Fibroblast of lung (primary cell): ENCODE results near the gene CERS1. TPM values are rescaled to one million over a fixed set of nuclear protein-coding genes. Genes with fewer than 3 reads are reported as not detected.

Source experiments
- DNase-seq, 2 donors: peaks; one replicate each; pipeline versions ENCODE4 v3.0.0 to v3.0.0-alpha.2; 2010; ENCODE audit warnings: low read depth in 2 of 2
- H2AFZ ChIP-seq: 2 replicates; pipeline ENCODE4 v1.5.1; 2012; ENCODE audit warnings: low read length, control low read depth, inconsistent platforms
- H3K27ac ChIP-seq: 2 replicates; pipeline ENCODE4 v1.5.1; 2011; ENCODE audit warnings: low read length, control low read depth; ENCODE audit not compliant: insufficient read depth
- H3K27me3 ChIP-seq: 2 replicates; pipeline ENCODE4 v1.5.1; 2011; ENCODE audit warnings: mild to moderate bottlenecking, low read length; ENCODE audit not compliant: control insufficient read depth, insufficient read depth
- H3K36me3 ChIP-seq: 2 replicates; pipeline ENCODE4 v1.5.1; 2011; ENCODE audit warnings: low read length; ENCODE audit not compliant: control insufficient read depth, insufficient read depth
- H3K4me1 ChIP-seq: 2 replicates; pipeline ENCODE4 v1.5.1; 2011; ENCODE audit warnings: low read length; ENCODE audit not compliant: control insufficient read depth, insufficient read depth; ENCODE audit errors: extremely low read depth
- H3K4me2 ChIP-seq: 2 replicates; pipeline ENCODE4 v1.5.1; 2011; ENCODE audit warnings: low read length, control low read depth; ENCODE audit not compliant: insufficient read depth; ENCODE audit errors: extremely low read depth
- H3K4me3 ChIP-seq, 4 experiments: fragments of 200-600 bp in 1 of 4; sonication (generic) in 1 of 4; replicated peaks in 1 of 4; 2 replicates each; pipeline ENCODE4 v1.5.1; 2011 to 2016; ENCODE audit warnings: low read length in 4 of 4, low read depth in 3 of 4, mild to moderate bottlenecking in 3 of 4, control low read depth in 2 of 4, inconsistent platforms in 1 of 4, mixed read lengths in 1 of 4; ENCODE audit not compliant: insufficient read depth in 1 of 4; ENCODE audit errors: control extremely low read depth in 1 of 4
- H3K79me2 ChIP-seq: 2 replicates; pipeline ENCODE4 v1.5.1; 2012; ENCODE audit warnings: mild to moderate bottlenecking, low read length, inconsistent platforms; ENCODE audit not compliant: control insufficient read depth, insufficient read depth
- H3K9ac ChIP-seq: 2 replicates; pipeline ENCODE4 v1.5.1; 2011; ENCODE audit warnings: mild to moderate bottlenecking, low read length, control low read depth; ENCODE audit not compliant: insufficient read depth
- H3K9me3 ChIP-seq: 2 replicates; pipeline ENCODE4 v1.5.1; 2012; ENCODE audit warnings: low read depth, low read length; ENCODE audit not compliant: control insufficient read depth, insufficient read depth
- H4K20me1 ChIP-seq: 2 replicates; pipeline ENCODE4 v1.5.1; 2011; ENCODE audit warnings: low read length; ENCODE audit not compliant: control insufficient read depth, insufficient read depth; ENCODE audit errors: extremely low read depth
- CTCF ChIP-seq, 2 donors: IDR thresholded peaks in 1 of 2; conservative IDR thresholded peaks in 1 of 2; 1 replicate in 1 of 2; 2 replicates in 1 of 2; pipeline ENCODE4 v1.5.1; 2011 to 2012; ENCODE audit warnings: low read length in 2 of 2, control low read depth in 1 of 2, inconsistent platforms in 1 of 2, low read depth in 1 of 2, mild to moderate bottlenecking in 1 of 2
- EZH2 ChIP-seq: IDR thresholded peaks from 2 replicates; pipeline ENCODE4 v1.5.1; 2012; ENCODE audit warnings: low read length, control low read depth, mild to moderate bottlenecking; ENCODE audit errors: missing control alignments
- polyA plus RNA-seq, 2 donors: library from polyadenylated mRNA; depleted of rRNA in 1 of 2; stranded (reverse) in 1 of 2; unstranded in 1 of 2; fragments of >200 nt; gene quantifications; 2 replicates each; pipeline ENCODE4 v1.2.1, GENCODE V29; 2011 to 2012; ENCODE audit warnings: missing spikeins in 1 of 2
- total RNA-seq: library from RNA; depleted of rRNA; stranded (reverse); fragments of >200 nt; gene quantifications from 2 replicates; pipeline ENCODE4 v1.2.1, GENCODE V29; 2014

Gene CERS1
- total and polyA plus RNA-seq, 2 donors (not counting 1 experiment from before 2014, with no cell fraction given): 0.23 to 1.7 TPM

- no peak overlapping the region for H2AFZ ChIP-seq
- no peak for DNase-seq
- TF ChIP-seq EZH2 (no peak), CTCF (conservative IDR thresholded peaks at IDR 0.05 in 1 of 2, IDR thresholded peaks at IDR 0.05 in 1 of 2; ENCODE audit: low read depth in 1 of 2, low read length in 2 of 2) (no peak)
- no peaks in the 10 kb centered on the region for H3K4me1 ChIP-seq
- H3K4me3 ChIP-seq: no peak overlapping the region
- H3K27me3 ChIP-seq: no peaks in the 10 kb centered on the region
- no peak overlapping the region for H3K27ac ChIP-seq
- no peak overlapping the region for H3K4me2 ChIP-seq
- no peaks in the 10 kb centered on the region for H3K79me2 ChIP-seq
- H3K9me3 ChIP-seq: no peaks in the 10 kb centered on the region
- no peaks in the 10 kb centered on the region for H4K20me1 ChIP-seq
- H3K9ac ChIP-seq: no peak overlapping the region
- H3K36me3 ChIP-seq: no peaks in the 10 kb centered on the region
Observed at GRCh38 chr19:18879579-18880373, 16.2 kb downstream of the CERS1 start.

- Histone ChIP-seq H3K4me3 (no peak overlapping the region), H3K27me3 (no peaks in the 10 kb centered on the region), H3K4me1 (no peaks in the 10 kb centered on the region), H2AFZ (no peak overlapping the region), H3K9ac (no peak overlapping the region), H3K27ac (no peak overlapping the region), H3K36me3 (no peaks in the 10 kb centered on the region), H4K20me1 (no peaks in the 10 kb centered on the region), H3K4me2 (no peak overlapping the region), H3K9me3 (no peaks in the 10 kb centered on the region), H3K79me2 (no peaks in the 10 kb centered on the region)
- no peak for TF ChIP-seq EZH2
- no peak for TF ChIP-seq CTCF (conservative IDR thresholded peaks at IDR 0.05 in 1 of 2, IDR thresholded peaks at IDR 0.05 in 1 of 2; ENCODE audit: low read depth in 1 of 2, low read length in 2 of 2)
- no peak for DNase-seq
Observed at GRCh38 chr19:18878858-18879578, 16.9 kb downstream of the CERS1 start.

- Histone ChIP-seq H3K27me3 (no peaks in the 10 kb centered on the region), H3K27ac (no peak overlapping the region), H3K4me2 (no peak overlapping the region), H3K4me1 (no peaks in the 10 kb centered on the region), H3K36me3 (no peaks in the 10 kb centered on the region), H2AFZ (no peak overlapping the region), H3K4me3 (no peak overlapping the region), H3K79me2 (no peaks in the 10 kb centered on the region), H3K9ac (no peak overlapping the region), H3K9me3 (no peaks in the 10 kb centered on the region), H4K20me1 (no peaks in the 10 kb centered on the region)
- TF ChIP-seq EZH2: no peak
- TF ChIP-seq CTCF (conservative IDR thresholded peaks at IDR 0.05 in 1 of 2, IDR thresholded peaks at IDR 0.05 in 1 of 2; ENCODE audit: low read depth in 1 of 2, low read length in 2 of 2): no peak
- no peak for DNase-seq
Observed at GRCh38 chr19:18878058-18878797, 17.7 kb downstream of the CERS1 start.
